A549 (cell line): ENCODE data around the gene CACNA1H. TPM values are rescaled to one million over a fixed set of nuclear protein-coding genes. Genes with fewer than 3 reads are reported as not detected.

Experiments used
- ATAC-seq, 2 experiments: fragments of 200-7000 bp in 1 of 2; fragments of >200 bp in 1 of 2; cut with Nextera tagmentation in 1 of 2; cut with Tn5 transposase in 1 of 2; 3 replicates each; pipeline versions ENCODE4 v1.8.0 to v1.9.1; 2018 to 2020; ENCODE audit warnings: mild to moderate bottlenecking in 1 of 2, moderate library complexity in 1 of 2
- CTCF ChIA-PET: fragments of 300-600 bp; sonication (Branson Sonifier 250); formaldehyde crosslinking; extraction: SDS; loops from one replicate; lab custom pipeline; 2021; ENCODE audit warnings: antibody characterized with exemption, inconsistent platforms; lab: Yijun Ruan, JAX
- POLR2A ChIA-PET: fragments of 350-600 bp; formaldehyde crosslinking; extraction: SDS; loops from one replicate; lab custom pipeline; 2021; ENCODE audit warnings: antibody characterized with exemption, inconsistent platforms; lab: Yijun Ruan, JAX
- DNase-seq, 2 experiments: peaks; one replicate each; pipeline versions ENCODE4 v3.0.0 to v3.0.0-alpha.2; 2011 to 2016; ENCODE audit warnings: low read depth in 1 of 2, low spot score in 1 of 2
- FAIRE-seq: peaks from 2 replicates; lab custom pipeline; 2011; peaks lifted over from hg19 to GRCh38; lab: Jason Lieb, UNC
- H3K27ac ChIP-seq, 2 experiments: fragments of >200 bp; sonication (Bioruptor Twin); formaldehyde crosslinking; 3 replicates each; pipeline ENCODE4 v1.5.1; 2016 to 2017
- H3K4me1 ChIP-seq: fragments of >200 bp; sonication (Bioruptor Twin); formaldehyde crosslinking; 3 replicates; pipeline ENCODE4 v1.6.1; 2016
- H3K4me2 ChIP-seq: fragments of >200 bp; sonication (Bioruptor Twin); formaldehyde crosslinking; 3 replicates; pipeline ENCODE4 v1.6.1; 2016
- H3K4me3 ChIP-seq: fragments of >200 bp; sonication (Bioruptor Twin); formaldehyde crosslinking; 3 replicates; pipeline ENCODE4 v1.5.1; 2016
- H3K9me3 ChIP-seq: fragments of >200 bp; sonication (Bioruptor Twin); formaldehyde crosslinking; 3 replicates; pipeline ENCODE4 v1.6.1; 2016
- CBX8 ChIP-seq: fragments of 200-600 bp; sonication (generic); IDR thresholded peaks from 2 replicates; pipeline ENCODE4 v1.6.1; 2016
- CHD4 ChIP-seq: fragments of 200-600 bp; sonication (generic); IDR thresholded peaks from 2 replicates; pipeline ENCODE4 v1.6.1; 2016; ENCODE audit warnings: antibody characterized with exemption, mild to moderate bottlenecking, borderline replicate concordance
- EP300 ChIP-seq, 2 experiments: fragments of >200 bp; sonication (Bioruptor Twin); formaldehyde crosslinking; IDR thresholded peaks; 2 replicates in 1 of 2; 3 replicates in 1 of 2; pipeline ENCODE4 v1.6.1; 2016 to 2017
- FOSL2 ChIP-seq, 2 experiments: fragments of 450-650 bp in 1 of 2; fragments of >200 bp in 1 of 2; sonication (Bioruptor Twin) in 1 of 2; formaldehyde crosslinking; IDR thresholded peaks; 2 replicates each; pipeline versions ENCODE4 v1.5.0 to v1.6.1; 2016 to 2020; ENCODE audit warnings: mild to moderate bottlenecking in 1 of 2, moderate library complexity in 1 of 2
- HOXB5 ChIP-seq: fragments of 250-450 bp; sonication (Bioruptor Pico); IDR thresholded peaks from 2 replicates; pipeline ENCODE4 v1.5.0; 2020; ENCODE audit warnings: mild to moderate bottlenecking, moderate library complexity
- JUN ChIP-seq, 2 experiments: fragments of >200 bp; sonication (Bioruptor Twin); formaldehyde crosslinking; IDR thresholded peaks; 2 replicates in 1 of 2; 3 replicates in 1 of 2; pipeline ENCODE4 v1.6.1; 2016 to 2017
- JUNB ChIP-seq: fragments of >200 bp; sonication (Bioruptor Twin); formaldehyde crosslinking; IDR thresholded peaks from 2 replicates; pipeline ENCODE4 v1.6.1; 2016
- MAZ ChIP-seq: fragments of 150-350 bp; IDR thresholded peaks from 2 replicates; pipeline ENCODE4 v1.6.1; 2014; ENCODE audit warnings: antibody characterized with exemption, low read depth, low read length, borderline replicate concordance
- PHF8 ChIP-seq: fragments of 200-600 bp; sonication (generic); IDR thresholded peaks from 2 replicates; pipeline ENCODE4 v1.6.1; 2016; ENCODE audit warnings: low read depth, mild to moderate bottlenecking, antibody characterized with exemption, moderate library complexity, borderline replicate concordance
- POLR2A ChIP-seq: IDR thresholded peaks from 2 replicates; pipeline ENCODE4 v1.6.1; 2012; ENCODE audit warnings: mild to moderate bottlenecking, low read length
- RAD21 ChIP-seq, 2 experiments: fragments of >200 bp in 1 of 2; sonication (Bioruptor Twin) in 1 of 2; formaldehyde crosslinking in 1 of 2; IDR thresholded peaks in 1 of 2; conservative IDR thresholded peaks in 1 of 2; 2 replicates in 1 of 2; 3 replicates in 1 of 2; pipeline ENCODE4 v1.6.1; 2012 to 2018; ENCODE audit warnings: inconsistent platforms in 1 of 2
- RCOR1 ChIP-seq: fragments of 150-350 bp; IDR thresholded peaks from 2 replicates; pipeline ENCODE4 v1.6.1; 2014; ENCODE audit warnings: antibody characterized with exemption, low read length, low read depth
- RFX5 ChIP-seq: fragments of 450-650 bp; IDR thresholded peaks from 2 replicates; pipeline ENCODE4 v1.7.1; 2014; ENCODE audit warnings: antibody characterized with exemption, mild to moderate bottlenecking, moderate library complexity
- RNF2 ChIP-seq: fragments of 200-600 bp; sonication (generic); IDR thresholded peaks from 2 replicates; pipeline ENCODE4 v1.6.1; 2016; ENCODE audit warnings: low read depth, mild to moderate bottlenecking, antibody characterized with exemption, moderate library complexity, borderline replicate concordance
- SMC3 ChIP-seq: fragments of >200 bp; sonication (Bioruptor Twin); formaldehyde crosslinking; IDR thresholded peaks from 3 replicates; pipeline ENCODE4 v1.6.1; 2018; ENCODE audit warnings: inconsistent platforms
- ZC3H11A ChIP-seq: fragments of 450-650 bp; IDR thresholded peaks from 2 replicates; pipeline ENCODE4 v1.6.1; 2014; ENCODE audit warnings: antibody characterized with exemption, mild to moderate bottlenecking
- WGBS: methylation state at CpG from one replicate; pipeline ENCODE4 v1.1.6; 2017; ENCODE audit errors: missing lambda C conversion rate; 5-methylcytosine and 5-hydroxymethylcytosine counted together
- polyA plus RNA-seq, 4 experiments: library from polyadenylated mRNA; depleted of rRNA in 3 of 4; stranded (reverse); fragments of >200 nt; fragmentation: RNase III in 1 of 4; extraction: RNeasy Plus Mini Kit Qiagen cat#74134 plus additional on column Dnase treatment in 1 of 4; gene quantifications; 2 replicates in 3 of 4; 3 replicates in 1 of 4; pipeline ENCODE4 v1.2.3, GENCODE V29; 2011 to 2017
- TF ChIP-seq, protein P1 (sequence below): IDR thresholded peaks from 2 replicates; pipeline ENCODE4 v1.6.1; 2012
- TF ChIP-seq, protein P2 (sequence below): fragments of 250-450 bp; sonication (Bioruptor Pico); IDR thresholded peaks from 2 replicates; pipeline ENCODE4 v1.5.0; 2020; ENCODE audit warnings: low read depth, mild to moderate bottlenecking, moderate library complexity
- TF ChIP-seq, protein P3 (sequence below): fragments of 450-650 bp; IDR thresholded peaks from 2 replicates; pipeline ENCODE4 v1.6.1; 2014; ENCODE audit warnings: antibody characterized with exemption

The CACNA1H gene
- polyA plus RNA-seq, 2 of the 4 experiments (the other 2 are of a cell fraction): 7.2 to 15.8 TPM

DNA sequence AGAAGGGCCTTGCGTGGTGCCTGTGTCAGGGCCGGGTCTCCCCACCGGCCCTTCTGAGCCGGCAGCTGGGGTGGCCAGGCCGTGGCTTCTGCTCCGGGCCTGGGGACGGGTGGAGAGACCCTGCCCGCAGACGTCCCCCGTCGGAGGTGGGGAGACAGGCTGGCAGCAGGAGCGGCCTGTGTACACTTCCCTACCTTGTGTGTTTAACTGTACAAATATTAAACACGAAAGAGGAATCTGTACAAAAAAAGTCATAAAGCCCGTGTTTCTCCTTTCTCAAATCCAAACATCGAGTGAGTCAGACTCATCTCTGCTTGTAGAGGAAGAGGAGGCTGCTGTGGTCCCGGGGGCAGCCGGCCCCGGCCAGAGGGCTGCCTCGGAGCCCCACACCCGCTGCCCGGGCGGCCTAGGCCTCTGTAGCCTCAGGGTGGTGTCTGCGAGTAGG is 2.0 kb downstream of the CACNA1H start:
- peak overlapping the region; percentile 87 to 96 for H3K27ac ChIP-seq
- 4% methylated on average over 23 of the region's 23 CpGs for WGBS

DNA sequence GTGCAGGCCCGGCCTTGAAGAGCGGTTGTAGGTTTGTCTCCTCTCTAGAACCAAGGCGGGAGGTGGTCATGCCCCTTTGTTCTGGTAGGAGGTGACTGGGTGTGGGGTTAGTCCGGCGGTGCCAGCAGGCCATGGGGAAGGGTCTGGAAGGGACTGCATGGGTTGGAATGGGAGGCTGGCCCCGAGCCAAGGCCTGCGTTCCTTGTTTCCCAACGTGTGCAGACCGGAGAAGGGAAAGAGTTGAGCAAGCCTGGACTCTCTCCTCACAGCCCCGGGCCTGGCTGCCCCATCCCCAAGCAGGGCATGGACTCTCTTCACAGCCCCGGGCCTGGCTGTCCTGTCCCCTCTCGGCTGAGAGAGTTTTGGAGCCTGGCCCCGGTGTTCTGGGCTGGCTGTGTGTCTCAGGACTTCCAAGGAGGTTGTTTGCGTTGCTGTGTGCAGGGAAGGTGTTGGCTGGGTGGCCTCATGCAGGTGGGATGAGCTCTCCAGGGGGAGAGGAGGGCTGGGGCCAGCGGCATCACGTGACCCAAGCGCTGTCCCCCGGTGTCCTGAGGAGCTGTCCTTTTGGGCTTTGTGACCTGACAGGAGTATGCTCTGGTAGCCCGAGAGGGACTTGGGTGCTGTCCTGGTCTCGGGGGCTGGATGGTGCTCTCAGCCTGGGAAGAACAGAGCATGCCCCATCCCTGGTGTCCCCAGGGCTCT is 2.6 kb downstream of the CACNA1H start:
- Histone ChIP-seq H3K27ac (peak overlapping the region; percentile 87 to 96), H3K4me2 (peak overlapping the region; percentile 98), H3K4me1 (peaks cover 50% of the 10 kb centered on the region), H3K9me3 (no peaks in the 10 kb centered on the region), H3K4me3 (peak overlapping the region; percentile 53)
- TF ChIP-seq RAD21 (conservative IDR thresholded peaks at IDR 0.05 in 1 of 2, IDR thresholded peaks at IDR 0.05 in 1 of 2) (no peak), RNF2 (0 out of 2 replicates have a peak, but pooled peaks have one; percentile 30), PHF8 (no peak), CBX8 (no peak), ZC3H11A (no peak), CHD4 (no peak)
- TF ChIP-seq, protein P1, sequence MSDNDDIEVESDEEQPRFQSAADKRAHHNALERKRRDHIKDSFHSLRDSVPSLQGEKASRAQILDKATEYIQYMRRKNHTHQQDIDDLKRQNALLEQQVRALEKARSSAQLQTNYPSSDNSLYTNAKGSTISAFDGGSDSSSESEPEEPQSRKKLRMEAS: 0 out of 2 replicates have a peak, but pooled peaks have one; percentile 29
- TF ChIP-seq, protein P2, sequence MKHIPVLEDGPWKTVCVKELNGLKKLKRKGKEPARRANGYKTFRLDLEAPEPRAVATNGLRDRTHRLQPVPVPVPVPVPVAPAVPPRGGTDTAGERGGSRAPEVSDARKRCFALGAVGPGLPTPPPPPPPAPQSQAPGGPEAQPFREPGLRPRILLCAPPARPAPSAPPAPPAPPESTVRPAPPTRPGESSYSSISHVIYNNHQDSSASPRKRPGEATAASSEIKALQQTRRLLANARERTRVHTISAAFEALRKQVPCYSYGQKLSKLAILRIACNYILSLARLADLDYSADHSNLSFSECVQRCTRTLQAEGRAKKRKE (CRISPR knock-in tag): no peak
- WGBS: 38% methylated on average over 13 of the region's 20 CpGs
- FAIRE-seq (no peak), ATAC-seq (peak in 1 of 2 experiments; percentile 56; a peak in 4 of 6 replicates), DNase-seq (peak in 1 of 2 experiments; percentile 56)
- ChIA-PET CTCF (interaction anchor here (1.3 to 2.4 kb wide), 6 partner anchors 26 to 50 kb away, joined by 3 to 5 read pairs (median 4); no protein-coding TSS in a partner anchor), POLR2A (no interaction called here)

More for the DNA sequence above, 2.0 kb downstream of the CACNA1H start:
- DNase-seq (peak; percentile 54 to 72), FAIRE-seq (no peak), ATAC-seq (peak; percentile 18 to 67; a peak in 5 of 6 replicates)
- ChIA-PET CTCF (interaction anchor here (1.2 to 2.4 kb wide), 6 partner anchors 8 to 49 kb away, joined by 3 to 5 read pairs (median 4); no protein-coding TSS in a partner anchor), POLR2A (no interaction called here)
- H3K4me2 ChIP-seq: peak overlapping the region; percentile 98
- peaks cover 47% of the 10 kb centered on the region for H3K4me1 ChIP-seq
- TF ChIP-seq FOSL2 (IDR thresholded peaks at IDR 0.05): peak; percentile 39
- TF ChIP-seq FOSL2 (CRISPR knock-in tag; IDR thresholded peaks at IDR 0.05): peak; percentile 48
- TF ChIP-seq JUNB: 0 out of 2 replicates have a peak, but pooled peaks have one; percentile 29
- peak in 1 of 2 experiments; percentile 49; a peak in 1 of 5 replicates for TF ChIP-seq JUN (IDR thresholded peaks at IDR 0.05)
- TF ChIP-seq POLR2A: 0 out of 2 replicates have a peak, but pooled peaks have one; percentile 17
- TF ChIP-seq SMC3: 0 out of 3 replicates have a peak, but pooled peaks have one; percentile 7
- TF ChIP-seq, protein P3, sequence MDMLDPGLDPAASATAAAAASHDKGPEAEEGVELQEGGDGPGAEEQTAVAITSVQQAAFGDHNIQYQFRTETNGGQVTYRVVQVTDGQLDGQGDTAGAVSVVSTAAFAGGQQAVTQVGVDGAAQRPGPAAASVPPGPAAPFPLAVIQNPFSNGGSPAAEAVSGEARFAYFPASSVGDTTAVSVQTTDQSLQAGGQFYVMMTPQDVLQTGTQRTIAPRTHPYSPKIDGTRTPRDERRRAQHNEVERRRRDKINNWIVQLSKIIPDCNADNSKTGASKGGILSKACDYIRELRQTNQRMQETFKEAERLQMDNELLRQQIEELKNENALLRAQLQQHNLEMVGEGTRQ: no peak
- peak in 1 of 2 experiments; percentile 12; a peak in 1 of 5 replicates for TF ChIP-seq EP300 (IDR thresholded peaks at IDR 0.05)
- no peak for TF ChIP-seq RFX5
- no peak for TF ChIP-seq RCOR1
- peak in 1 of 2 experiments; percentile 20; a peak in 1 of 5 replicates for TF ChIP-seq RAD21 (conservative IDR thresholded peaks at IDR 0.05 in 1 of 2, IDR thresholded peaks at IDR 0.05 in 1 of 2)
- TF ChIP-seq HOXB5 (CRISPR knock-in tag): no peak
- TF ChIP-seq RNF2: no peak
- TF ChIP-seq MAZ: no peak
- no peaks in the 10 kb centered on the region for H3K9me3 ChIP-seq
- peak overlapping the region; percentile 53 for H3K4me3 ChIP-seq
